ENCODE results near the gene PLAC9.

DNA sequence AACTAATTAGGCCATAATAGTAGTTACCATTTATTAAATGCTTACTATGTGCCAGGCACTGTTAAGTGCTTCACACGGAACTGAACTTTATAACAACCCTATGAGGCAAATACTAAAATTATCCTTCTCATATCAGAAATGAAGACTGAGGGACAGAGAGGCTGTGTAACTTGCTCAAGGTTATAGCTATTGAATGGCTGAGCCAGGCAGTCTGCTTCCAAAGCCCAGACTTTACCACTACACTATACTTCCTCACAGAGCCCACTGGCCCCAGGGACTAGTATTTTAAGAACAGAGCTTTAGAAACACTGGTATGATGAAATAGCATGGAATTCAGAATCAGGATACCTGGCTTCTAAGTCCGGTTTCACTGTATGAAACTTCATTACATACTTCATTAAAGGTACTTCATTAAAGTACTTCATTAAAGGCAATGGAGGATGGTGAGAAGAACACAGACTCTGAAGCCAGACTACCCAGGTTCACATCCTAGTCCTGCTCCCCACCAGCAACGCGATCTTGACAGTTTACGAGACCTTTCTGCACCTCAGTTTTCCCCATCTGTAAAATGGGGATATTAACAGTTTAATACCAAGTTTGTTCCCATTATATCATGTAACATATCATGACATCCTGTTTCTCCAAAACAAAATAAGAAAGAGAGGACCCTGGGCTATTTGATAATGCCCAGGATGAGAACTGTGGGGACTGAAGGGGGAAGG lies 53.2 kb downstream of the PLAC9 start:
- TF ChIP-seq, protein P1, sequence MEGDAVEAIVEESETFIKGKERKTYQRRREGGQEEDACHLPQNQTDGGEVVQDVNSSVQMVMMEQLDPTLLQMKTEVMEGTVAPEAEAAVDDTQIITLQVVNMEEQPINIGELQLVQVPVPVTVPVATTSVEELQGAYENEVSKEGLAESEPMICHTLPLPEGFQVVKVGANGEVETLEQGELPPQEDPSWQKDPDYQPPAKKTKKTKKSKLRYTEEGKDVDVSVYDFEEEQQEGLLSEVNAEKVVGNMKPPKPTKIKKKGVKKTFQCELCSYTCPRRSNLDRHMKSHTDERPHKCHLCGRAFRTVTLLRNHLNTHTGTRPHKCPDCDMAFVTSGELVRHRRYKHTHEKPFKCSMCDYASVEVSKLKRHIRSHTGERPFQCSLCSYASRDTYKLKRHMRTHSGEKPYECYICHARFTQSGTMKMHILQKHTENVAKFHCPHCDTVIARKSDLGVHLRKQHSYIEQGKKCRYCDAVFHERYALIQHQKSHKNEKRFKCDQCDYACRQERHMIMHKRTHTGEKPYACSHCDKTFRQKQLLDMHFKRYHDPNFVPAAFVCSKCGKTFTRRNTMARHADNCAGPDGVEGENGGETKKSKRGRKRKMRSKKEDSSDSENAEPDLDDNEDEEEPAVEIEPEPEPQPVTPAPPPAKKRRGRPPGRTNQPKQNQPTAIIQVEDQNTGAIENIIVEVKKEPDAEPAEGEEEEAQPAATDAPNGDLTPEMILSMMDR (IDR thresholded peaks at IDR 0.05; ENCODE audit: insufficient read depth, low read length, poor library complexity, severe bottlenecking): no peak
- TF ChIP-seq EZH2phosphoT487 (conservative IDR thresholded peaks at IDR 0.05; ENCODE audit: low read length): no peak

All from SU-DHL-6 (cell line).